ENCODE data around the gene DXO. TPM values are rescaled to one million over a fixed set of nuclear protein-coding genes. Genes with fewer than 3 reads are reported as not detected.
A peak's percentile ranks its signal among the peaks of the same experiment; 100 is the strongest.

DXO gene
- total and polyA plus RNA-seq, 2 donors (not counting 1 experiment from before 2014, with no cell fraction given) = 36.1 to 150 TPM

DNA sequence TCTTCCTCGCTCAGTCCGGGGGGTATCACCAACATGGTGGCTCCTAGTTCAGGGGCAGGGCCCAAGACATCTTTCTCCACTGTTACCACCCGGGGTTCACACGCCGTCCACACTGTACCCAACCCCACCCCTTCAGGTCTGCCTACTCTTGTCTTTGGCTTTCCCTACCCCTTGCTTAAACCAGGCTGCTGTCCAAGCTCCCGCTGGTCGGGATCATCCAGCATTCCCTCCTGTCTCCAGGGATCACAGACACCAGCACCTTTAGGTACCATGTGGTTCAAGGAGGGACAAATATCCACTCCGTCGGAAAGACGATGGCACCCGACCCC is 13.6 kb downstream of the DXO start:
- H4K20me1 ChIP-seq (ENCODE audit: control insufficient read depth, insufficient read depth, low read length, poor library complexity, severe bottlenecking) = no peaks in the 10 kb centered on the region
- 10% methylated on average over 11 of the region's 11 CpGs for WGBS (ENCODE audit: insufficient coverage)
- no peaks in the 10 kb centered on the region for H3K9me3 ChIP-seq (ENCODE audit: control extremely low read depth in 1 of 3, control insufficient read depth in 2 of 3, insufficient read depth in 1 of 3, low read length in 2 of 3)
- peak overlapping the region; percentile 88 to 98 (median 91) for H3K4me3 ChIP-seq (ENCODE audit: control extremely low read depth in 1 of 5, extremely low read depth in 1 of 5, insufficient read depth in 1 of 5, low read depth in 2 of 5, low read length in 4 of 5)
- H3K4me1 ChIP-seq (ENCODE audit: control insufficient read depth in 2 of 2, insufficient read depth in 2 of 2, low read length in 2 of 2) = peaks cover 16 to 23% of the 10 kb centered on the region in 2 donors
- H2AFZ ChIP-seq (ENCODE audit: insufficient read depth, low read depth, low read length, poor library complexity, severe bottlenecking) = peak overlapping the region; percentile 95
- ATAC-seq (ENCODE audit: low read depth) = no peak
- peak overlapping the region; percentile 84 to 91 for H3K27ac ChIP-seq (ENCODE audit: low read length in 2 of 2)
- peaks cover 6 to 56% of the 10 kb centered on the region in 2 experiments for H3K36me3 ChIP-seq (replicated peaks in 1 of 2; ENCODE audit: control extremely low read depth in 1 of 2, control insufficient read depth in 1 of 2, extremely low read depth in 1 of 2, insufficient read depth in 2 of 2, low read length in 1 of 2)
- ChIA-PET CTCF (interaction anchor here (1.2 to 1.5 kb wide), 3 partner anchors 68 to 278 kb away, joined by 4 read pairs; partner anchors contain the start of genes LY6G5C and NEU1), POLR2A (interaction anchor here (0.6 to 1.6 kb wide), 6 partner anchors 14 to 307 kb away, joined by 3 to 24 read pairs (median 3); partner anchors contain the start of genes BAG6, DXO and EHMT2)
- H3K9ac ChIP-seq (ENCODE audit: low read length) = peak overlapping the region; percentile 97
- TF ChIP-seq, protein P1, sequence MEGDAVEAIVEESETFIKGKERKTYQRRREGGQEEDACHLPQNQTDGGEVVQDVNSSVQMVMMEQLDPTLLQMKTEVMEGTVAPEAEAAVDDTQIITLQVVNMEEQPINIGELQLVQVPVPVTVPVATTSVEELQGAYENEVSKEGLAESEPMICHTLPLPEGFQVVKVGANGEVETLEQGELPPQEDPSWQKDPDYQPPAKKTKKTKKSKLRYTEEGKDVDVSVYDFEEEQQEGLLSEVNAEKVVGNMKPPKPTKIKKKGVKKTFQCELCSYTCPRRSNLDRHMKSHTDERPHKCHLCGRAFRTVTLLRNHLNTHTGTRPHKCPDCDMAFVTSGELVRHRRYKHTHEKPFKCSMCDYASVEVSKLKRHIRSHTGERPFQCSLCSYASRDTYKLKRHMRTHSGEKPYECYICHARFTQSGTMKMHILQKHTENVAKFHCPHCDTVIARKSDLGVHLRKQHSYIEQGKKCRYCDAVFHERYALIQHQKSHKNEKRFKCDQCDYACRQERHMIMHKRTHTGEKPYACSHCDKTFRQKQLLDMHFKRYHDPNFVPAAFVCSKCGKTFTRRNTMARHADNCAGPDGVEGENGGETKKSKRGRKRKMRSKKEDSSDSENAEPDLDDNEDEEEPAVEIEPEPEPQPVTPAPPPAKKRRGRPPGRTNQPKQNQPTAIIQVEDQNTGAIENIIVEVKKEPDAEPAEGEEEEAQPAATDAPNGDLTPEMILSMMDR (IDR thresholded peaks at IDR 0.05) = no peak
- no peak for TF ChIP-seq EZH2 (IDR thresholded peaks at IDR 0.05; ENCODE audit: borderline replicate concordance, insufficient read depth, low read depth, low read length, poor library complexity, severe bottlenecking)
- no peak for DNase-seq
- no peaks in the 10 kb centered on the region for H3K27me3 ChIP-seq (replicated peaks in 1 of 4; ENCODE audit: control extremely low read depth in 1 of 4, control insufficient read depth in 3 of 4, insufficient read depth in 4 of 4, low read length in 3 of 4)
- H3K79me2 ChIP-seq (ENCODE audit: control insufficient read depth, insufficient read depth, low read length) = peaks cover 44% of the 10 kb centered on the region
- peak overlapping the region; percentile 96 for H3K27ac Mint-ChIP-seq
- H3K9me3 Mint-ChIP-seq (ENCODE audit: insufficient read depth) = no peaks in the 10 kb centered on the region
- peak overlapping the region; percentile 96 for H3K4me3 Mint-ChIP-seq
- intact Hi-C loops (cut with micrococcal nuclease) = loop anchor here (1.0 to 5.0 kb wide), 5 partner anchors 56 to 556 kb away; partner anchors contain the start of genes AGPAT1, MICA, PRRC2A and RNF5
- H3K4me1 Mint-ChIP-seq = peaks cover 30% of the 10 kb centered on the region
- H3K4me2 ChIP-seq (replicated peaks; ENCODE audit: low read depth, low read length, poor library complexity, severe bottlenecking) = peak overlapping the region; percentile 93
- no peaks in the 10 kb centered on the region for H3K27me3 Mint-ChIP-seq

- Histone ChIP-seq H3K4me2 (replicated peaks; ENCODE audit: low read depth, low read length, poor library complexity, severe bottlenecking) (no peak overlapping the region), H3K9ac (ENCODE audit: low read length) (no peak overlapping the region), H3K27me3 (replicated peaks in 1 of 4; ENCODE audit: control extremely low read depth in 1 of 4, control insufficient read depth in 3 of 4, insufficient read depth in 4 of 4, low read length in 3 of 4) (no peaks in the 10 kb centered on the region), H3K4me1 (ENCODE audit: control insufficient read depth in 2 of 2, insufficient read depth in 2 of 2, low read length in 2 of 2) (peaks cover 16 to 23% of the 10 kb centered on the region in 2 donors), H3K9me3 (ENCODE audit: control extremely low read depth in 1 of 3, control insufficient read depth in 2 of 3, insufficient read depth in 1 of 3, low read length in 2 of 3) (no peaks in the 10 kb centered on the region), H3K27ac (ENCODE audit: low read length in 2 of 2) (no peak overlapping the region), H4K20me1 (ENCODE audit: control insufficient read depth, insufficient read depth, low read length, poor library complexity, severe bottlenecking) (no peaks in the 10 kb centered on the region), H2AFZ (ENCODE audit: insufficient read depth, low read depth, low read length, poor library complexity, severe bottlenecking) (no peak overlapping the region), H3K36me3 (replicated peaks in 1 of 2; ENCODE audit: control extremely low read depth in 1 of 2, control insufficient read depth in 1 of 2, extremely low read depth in 1 of 2, insufficient read depth in 2 of 2, low read length in 1 of 2) (peaks cover 4 to 56% of the 10 kb centered on the region in 2 experiments), H3K4me3 (ENCODE audit: control extremely low read depth in 1 of 5, extremely low read depth in 1 of 5, insufficient read depth in 1 of 5, low read depth in 2 of 5, low read length in 4 of 5) (no peak overlapping the region), H3K79me2 (ENCODE audit: control insufficient read depth, insufficient read depth, low read length) (peaks cover 38% of the 10 kb centered on the region)
- no peaks in the 10 kb centered on the region for H3K9me3 Mint-ChIP-seq (ENCODE audit: insufficient read depth)
- no peak overlapping the region for H3K4me3 Mint-ChIP-seq
- intact Hi-C loops (cut with micrococcal nuclease) = loop anchor here (5.0 kb wide), 4 partner anchors 221 to 554 kb away; partner anchors contain the start of genes AGPAT1, MICA, PRRC2A and RNF5
- H3K4me1 Mint-ChIP-seq = peaks cover 30% of the 10 kb centered on the region
- no peaks in the 10 kb centered on the region for H3K27me3 Mint-ChIP-seq
- no peak overlapping the region for H3K27ac Mint-ChIP-seq
- TF ChIP-seq EZH2 (IDR thresholded peaks at IDR 0.05; ENCODE audit: borderline replicate concordance, insufficient read depth, low read depth, low read length, poor library complexity, severe bottlenecking) = no peak
- TF ChIP-seq, protein P1 (IDR thresholded peaks at IDR 0.05) = no peak
- CTCF ChIA-PET = no interaction called here
- 90% methylated on average over 2 of the region's 3 CpGs for WGBS (ENCODE audit: insufficient coverage)
- POLR2A ChIA-PET = interaction anchor here (1.6 kb wide), 1 partner anchor 15 kb away, joined by 5 read pairs; the partner anchor contains the start of gene DXO
- no peak for ATAC-seq (ENCODE audit: low read depth)
- DNase-seq = no peak
These were observed 15.1 kb downstream of the DXO start for GRCh38 chr6:31956796-31957195.

All from B cell (primary cell).